ENCODE results near the gene FAM3C. TPM values are rescaled to one million over a fixed set of nuclear protein-coding genes. Genes with fewer than 3 reads are reported as not detected.

The FAM3C gene
- total RNA-seq, 1 experiment from 2014 or later = 83.5 TPM

DNA sequence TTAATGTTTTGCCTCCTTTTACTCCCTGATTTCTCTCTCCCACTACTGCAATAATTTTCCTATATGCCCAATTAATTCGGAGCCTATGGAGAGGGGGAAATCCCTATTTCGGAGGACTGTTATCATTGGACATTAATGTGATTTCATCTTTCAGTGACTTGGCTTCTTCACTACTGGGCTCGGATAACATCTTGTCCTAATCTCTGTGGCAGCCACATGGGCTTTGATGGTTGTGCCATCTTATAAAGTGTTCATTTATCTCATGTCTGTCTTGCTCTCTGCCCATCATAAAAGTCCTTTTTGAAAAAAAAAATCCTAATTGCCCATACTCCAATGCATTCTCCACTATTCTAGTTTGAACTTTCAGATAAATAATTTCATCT lies 15.5 kb upstream of the FAM3C start:
- no peak for DNase-seq (ENCODE audit: low read depth)

GRCh38 chr7:121410829-121411596 lies 14.9 kb upstream of the FAM3C start:
- no peak for DNase-seq (ENCODE audit: low read depth)

- DNase-seq (ENCODE audit: low read depth) = no peak
Observed at GRCh38 chr7:121406944-121407343, 10.8 kb upstream of the FAM3C start.

GRCh38 chr7:121406461-121406860 lies 10.4 kb upstream of the FAM3C start:
- DNase-seq (ENCODE audit: low read depth) = no peak

- no peak for DNase-seq (ENCODE audit: low read depth)
Observed at GRCh38 chr7:121404348-121404747, 8.2 kb upstream of the FAM3C start.

GRCh38 chr7:121402701-121403100 lies 6.6 kb upstream of the FAM3C start:
- no peak for DNase-seq (ENCODE audit: low read depth)

DNA sequence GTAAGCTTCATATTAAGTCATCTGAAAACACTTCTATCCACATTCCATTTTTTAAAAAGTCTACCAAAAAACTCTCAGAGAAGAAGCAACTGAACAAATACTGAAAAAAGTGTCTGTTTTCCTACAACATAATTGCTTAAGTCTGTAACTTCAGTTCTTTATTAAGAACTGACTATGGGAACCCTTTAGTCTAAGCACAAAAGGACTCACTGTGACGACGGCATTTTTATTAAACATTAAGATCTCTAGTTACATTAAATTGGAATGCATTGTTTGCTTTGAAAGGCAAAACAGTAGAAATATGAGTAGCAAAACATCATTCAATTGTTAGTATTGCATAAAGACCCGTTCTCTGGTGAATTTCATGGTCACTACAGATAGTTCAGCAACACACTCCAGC lies 5.8 kb upstream of the FAM3C start:
- no peak for DNase-seq (ENCODE audit: low read depth)

DNA sequence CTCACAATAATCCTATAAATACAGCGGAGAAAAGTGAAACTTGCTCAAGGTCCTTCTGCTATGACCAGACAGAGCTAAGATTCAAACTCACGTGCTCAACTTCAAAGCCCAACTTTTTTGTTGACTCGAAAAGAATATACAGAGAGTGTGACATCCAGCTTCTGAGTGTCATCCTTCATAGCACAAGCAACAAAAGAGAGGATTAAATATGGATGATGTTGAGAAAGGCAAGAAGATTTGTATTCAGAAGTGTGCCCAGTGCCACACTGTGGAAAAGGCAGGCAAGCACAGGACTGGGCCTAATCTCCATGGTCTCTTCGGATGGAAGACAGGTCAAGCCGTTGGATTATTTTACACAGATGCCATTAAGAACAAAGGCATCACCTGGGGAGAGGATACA lies 2.1 kb upstream of the FAM3C start:
- no peak for DNase-seq (ENCODE audit: low read depth)

DNA sequence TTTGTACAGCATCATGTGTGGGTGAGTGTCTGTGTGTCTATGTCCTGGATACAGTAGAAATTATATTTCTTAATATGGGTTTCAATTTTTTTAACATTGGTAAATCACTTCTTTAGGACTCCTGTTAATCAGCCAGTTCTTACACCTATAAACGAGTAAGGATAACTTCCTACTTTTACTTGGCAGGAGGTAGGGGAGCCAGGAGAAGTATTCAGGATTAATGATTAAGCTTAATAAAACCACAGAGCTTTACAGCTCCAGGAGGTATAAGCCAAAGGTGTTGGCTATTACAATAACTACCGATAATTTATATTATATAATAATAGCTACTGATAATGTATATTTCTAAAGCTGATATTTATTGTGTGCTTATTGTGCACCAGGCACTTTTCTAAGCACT lies 1.7 kb upstream of the FAM3C start:
- no peak for DNase-seq (ENCODE audit: low read depth)

GRCh38 chr7:121397361-121397760 lies 1.3 kb upstream of the FAM3C start:
- DNase-seq (ENCODE audit: low read depth) = no peak

- DNase-seq (ENCODE audit: low read depth) = peak; percentile 48
Observed at GRCh38 chr7:121395494-121395960, 581 bp downstream of the FAM3C start.

GRCh38 chr7:121394709-121395140 lies 1.4 kb downstream of the FAM3C start:
- DNase-seq (ENCODE audit: low read depth) = no peak

- DNase-seq (ENCODE audit: low read depth) = no peak
Observed at GRCh38 chr7:121393005-121393366, 3.1 kb downstream of the FAM3C start.

DNA sequence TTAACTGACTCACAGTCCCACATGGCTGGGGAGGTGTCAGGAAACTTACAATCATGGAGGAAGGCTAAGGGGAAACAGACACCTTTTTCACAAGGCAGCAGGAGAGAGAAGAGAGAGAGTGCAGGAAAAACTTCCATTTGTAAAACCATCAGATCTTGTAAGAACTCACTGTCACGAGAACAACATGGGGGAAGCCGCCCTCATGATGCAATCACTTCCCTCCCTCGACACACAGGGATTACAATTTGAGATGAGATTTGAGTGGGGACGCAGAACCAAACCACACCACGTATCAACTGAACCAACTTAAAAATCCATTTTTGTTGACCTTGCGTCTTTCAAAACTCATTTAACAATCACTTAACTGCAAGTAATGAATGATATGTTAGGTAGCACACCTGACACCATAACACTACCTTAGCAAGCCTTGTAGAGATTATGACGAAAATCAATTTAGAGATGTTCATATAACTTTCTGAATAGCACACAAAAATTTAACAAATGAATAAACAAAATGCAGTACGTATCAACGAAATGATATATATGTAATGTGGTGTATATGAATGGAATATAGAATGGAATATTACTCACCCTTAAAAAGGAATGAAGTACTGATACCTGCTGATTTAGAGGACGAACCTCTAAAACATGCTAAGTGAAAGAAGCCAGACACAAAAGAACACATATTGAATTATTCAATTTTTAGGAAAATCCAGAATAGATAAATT lies 3.7 kb downstream of the FAM3C start:
- no peak for DNase-seq (ENCODE audit: low read depth)

DNA sequence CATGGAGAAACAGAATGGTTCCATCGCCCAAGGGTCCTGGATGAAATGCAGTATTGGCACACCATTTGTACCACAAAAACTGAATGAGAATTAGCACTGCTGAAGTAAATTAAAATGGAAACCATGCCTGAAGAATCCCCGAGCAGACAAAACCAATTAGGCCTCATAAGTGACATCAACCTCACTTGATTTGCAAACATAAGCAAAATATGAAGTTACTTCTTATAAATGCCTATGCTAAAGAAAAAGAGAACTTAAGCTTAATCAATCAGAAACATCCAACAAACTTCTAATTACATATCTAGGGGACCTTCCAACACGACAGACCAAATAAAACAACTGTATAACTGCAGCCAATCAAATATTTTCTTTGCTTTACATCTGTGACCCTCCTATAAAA lies 4.4 kb downstream of the FAM3C start:
- no peak for DNase-seq (ENCODE audit: low read depth)

- no peak for DNase-seq (ENCODE audit: low read depth)
Observed at GRCh38 chr7:121390617-121391016, 5.5 kb downstream of the FAM3C start.

GRCh38 chr7:121390109-121390508 lies 6.0 kb downstream of the FAM3C start:
- no peak for DNase-seq (ENCODE audit: low read depth)

DNA sequence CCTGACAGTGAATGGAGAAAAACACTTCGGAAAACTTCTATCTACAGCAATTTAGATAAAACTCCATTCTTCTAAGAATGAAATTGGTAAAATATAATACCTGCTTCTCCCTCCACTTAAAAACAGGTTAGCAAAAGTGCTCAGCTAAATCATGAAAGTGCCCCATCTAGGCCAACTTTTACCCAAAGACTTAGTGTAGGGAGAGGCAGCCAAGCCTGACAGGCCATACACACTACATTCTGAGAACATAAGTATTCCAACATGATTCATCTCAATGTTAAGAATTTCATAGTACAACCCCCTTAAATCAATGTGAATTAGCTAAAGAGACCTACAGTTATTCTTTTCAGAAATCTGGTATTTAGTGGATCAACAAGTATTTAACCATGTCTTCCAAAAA lies 7.2 kb downstream of the FAM3C start:
- no peak for DNase-seq (ENCODE audit: low read depth)

- no peak for DNase-seq (ENCODE audit: low read depth)
Observed at GRCh38 chr7:121385800-121386179, 10.3 kb downstream of the FAM3C start.

GRCh38 chr7:121385056-121385799 lies 10.9 kb downstream of the FAM3C start:
- no peak for DNase-seq (ENCODE audit: low read depth)

GRCh38 chr7:121384265-121384664 lies 11.8 kb downstream of the FAM3C start:
- no peak for DNase-seq (ENCODE audit: low read depth)

- DNase-seq (ENCODE audit: low read depth) = no peak
Observed at GRCh38 chr7:121383235-121383910, 12.7 kb downstream of the FAM3C start.

All from HT1080 (cell line).